Head of caudate nucleus (tissue), 42 donors: ENCODE results near the gene OR10A4.
"Not testable (repeated sequence)": the region's sequence is repeated elsewhere in the genome, so short reads cannot be mapped to it uniquely, and the experiment has no call there.

Source experiments
- DNase-seq, 42 donors: peaks; one replicate each; pipeline versions ENCODE4 v3.0.0 to v3.0.0-alpha.2; 2020 to 2021; ENCODE audit warnings: mixed read lengths in 7 of 42
- intact Hi-C: fragments of 100-400 bp; cut with DNase I; formaldehyde crosslinking; loops from one replicate; pipeline ENCODE4 v1.15.0; 2022

OR10A4 gene

GRCh38 chr11:6876325-6876724 is at the start of gene OR10A4:
TSS of gene OR10A4 (plus strand) at chr11:6876625. CDS start at chr11:6876648, 23 bp downstream.
- intact Hi-C loops, result no loop called here
- DNase-seq, result no peak

GRCh38 chr11:6828103-6828502 is 48.3 kb upstream of the OR10A4 start:
- DNase-seq, result no peak
- intact Hi-C loops, result no loop called here

- DNase-seq, result no peak
- intact Hi-C loops, result no loop called here
Measured at GRCh38 chr11:6833356-6833755, 43.1 kb upstream of the OR10A4 start.

- intact Hi-C loops, result no loop called here
- DNase-seq, result no peak
Measured at GRCh38 chr11:6834021-6834420, 42.4 kb upstream of the OR10A4 start.

- intact Hi-C loops, result no loop called here
- no peak for DNase-seq
Measured at GRCh38 chr11:6841694-6842093, 34.7 kb upstream of the OR10A4 start.

- intact Hi-C loops, result no loop called here
- DNase-seq, result no peak
Measured at GRCh38 chr11:6843670-6844069, 32.8 kb upstream of the OR10A4 start.

GRCh38 chr11:6844356-6844755 is 32.1 kb upstream of the OR10A4 start:
- intact Hi-C loops, result no loop called here
- no peak for DNase-seq

- DNase-seq, result no peak
- intact Hi-C loops, result no loop called here
Measured at GRCh38 chr11:6845383-6845782, 31.0 kb upstream of the OR10A4 start, which contains the start of gene OR10A5. TSS of gene OR10A5 (plus strand) at chr11:6845683. CDS start at chr11:6845683, 0 bp downstream.

- DNase-seq, result no peak
- intact Hi-C loops, result no loop called here
Measured at GRCh38 chr11:6850526-6850925, 25.9 kb upstream of the OR10A4 start.

- intact Hi-C loops, DNase-seq: not testable (repeated sequence)
Measured at GRCh38 chr11:6854801-6855200, 21.6 kb upstream of the OR10A4 start.

GRCh38 chr11:6855971-6856541 is 20.4 kb upstream of the OR10A4 start:
- no peak for DNase-seq
- intact Hi-C loops, result no loop called here

- DNase-seq, result no peak
- intact Hi-C loops, result no loop called here
Measured at GRCh38 chr11:6856871-6857270, 19.6 kb upstream of the OR10A4 start.

GRCh38 chr11:6862961-6863360 is 13.5 kb upstream of the OR10A4 start, which contains the start of gene OR10A2:
TSS of gene OR10A2 (plus strand) at chr11:6863057. CDS start at chr11:6869755, 6,698 bp downstream.
- intact Hi-C loops, result no loop called here
- DNase-seq, result no peak

- DNase-seq, result peak in 13 of 42 donors; percentile 1 to 62 (median 22)
- intact Hi-C loops, result no loop called here
Measured at GRCh38 chr11:6864438-6864837, 12.0 kb upstream of the OR10A4 start.

- no peak for DNase-seq
- intact Hi-C loops, result no loop called here
Measured at GRCh38 chr11:6871278-6871677, 5.1 kb upstream of the OR10A4 start.

- intact Hi-C loops, result no loop called here
- DNase-seq, result no peak
Measured at GRCh38 chr11:6875761-6876160, 664 bp upstream of the OR10A4 start.

GRCh38 chr11:6876914-6877313 is 489 bp downstream of the OR10A4 start:
- no peak for DNase-seq
- intact Hi-C loops, result no loop called here

GRCh38 chr11:6882751-6883150 is 6.3 kb downstream of the OR10A4 start:
- intact Hi-C loops, result no loop called here
- no peak for DNase-seq

- intact Hi-C loops, DNase-seq: not testable (repeated sequence)
Measured at GRCh38 chr11:6887711-6888110, 11.3 kb downstream of the OR10A4 start.

GRCh38 chr11:6888830-6889229 is 12.4 kb downstream of the OR10A4 start:
- DNase-seq, result no peak
- intact Hi-C loops, result no loop called here

GRCh38 chr11:6889835-6890234 is 13.4 kb downstream of the OR10A4 start:
- intact Hi-C loops, result no loop called here

GRCh38 chr11:6892400-6892799 is 16.0 kb downstream of the OR10A4 start, which contains the start of gene OR2D2:
TSS of gene OR2D2 (minus strand) at chr11:6892500. CDS start at chr11:6892500, 0 bp downstream.
- intact Hi-C loops, result no loop called here
- no peak for DNase-seq

More at GRCh38 chr11:6889835-6890234, 13.4 kb downstream of the OR10A4 start:
- no peak for DNase-seq
